A673 (cell line): ENCODE data around the gene CXCR6. TPM values are rescaled to one million over a fixed set of nuclear protein-coding genes. Genes with fewer than 3 reads are reported as not detected.

Experiments
- BruUV-seq: library from RNA; stranded (reverse); fragments of 400-500 nt; replicated peaks from 2 replicates; lab custom pipeline; 2021; lab: Mats Ljungman, UMichigan
- CTCF ChIA-PET: fragments of 300-600 bp; sonication (Branson Sonifier 250); formaldehyde crosslinking; loops from one replicate; lab custom pipeline; 2022; ENCODE audit warnings: antibody characterized with exemption; lab: Charles Lee
- POLR2A ChIA-PET: fragments of 300-600 bp; sonication (Branson Sonifier 250); formaldehyde crosslinking; loops from one replicate; lab custom pipeline; 2022; ENCODE audit warnings: antibody characterized with exemption; ENCODE audit not compliant: low non-redundant PET; lab: Charles Lee
- DNase-seq: peaks from one replicate; pipeline ENCODE4 v3.0.0-alpha.2; 2015; ENCODE audit warnings: low spot score
- H3K27ac ChIP-seq: fragments of 200-600 bp; sonication (generic); 2 replicates; pipeline ENCODE4 v1.5.1; 2016; ENCODE audit warnings: mixed run types, low read depth, mild to moderate bottlenecking, mixed read lengths, antibody characterized with exemption, low read length; ENCODE audit not compliant: poor library complexity, severe bottlenecking
- H3K27me3 ChIP-seq: fragments of 200-600 bp; sonication (generic); replicated peaks from 2 replicates; pipeline ENCODE4 v1.6.1; 2017; ENCODE audit warnings: mixed run types, low read depth, mild to moderate bottlenecking, mixed read lengths, antibody characterized with exemption, low read length; ENCODE audit not compliant: insufficient read depth, poor library complexity
- H3K36me3 ChIP-seq: fragments of 200-600 bp; sonication (generic); 2 replicates; pipeline ENCODE4 v1.6.1; 2016; ENCODE audit warnings: mixed run types, mild to moderate bottlenecking, mixed read lengths, antibody characterized with exemption, low read length; ENCODE audit not compliant: insufficient read depth, poor library complexity, severe bottlenecking
- H3K4me1 ChIP-seq: fragments of 200-600 bp; sonication (generic); 2 replicates; pipeline ENCODE4 v1.6.1; 2017; ENCODE audit warnings: mixed run types, mild to moderate bottlenecking, mixed read lengths, antibody characterized with exemption, low read length; ENCODE audit not compliant: insufficient read depth, poor library complexity, severe bottlenecking
- H3K4me3 ChIP-seq: fragments of 200-600 bp; sonication (generic); 2 replicates; pipeline ENCODE4 v1.5.1; 2016; ENCODE audit warnings: low read depth, mixed run types, mild to moderate bottlenecking, mixed read lengths, low read length; ENCODE audit not compliant: poor library complexity, severe bottlenecking
- H3K9me3 ChIP-seq: fragments of 200-600 bp; sonication (generic); 2 replicates; pipeline ENCODE4 v1.6.1; 2016; ENCODE audit warnings: mixed run types, low read depth, mild to moderate bottlenecking, mixed read lengths, antibody characterized with exemption, low read length; ENCODE audit not compliant: poor library complexity, severe bottlenecking
- EZH2 ChIP-seq: fragments of 200-600 bp; sonication (generic); IDR thresholded peaks from 2 replicates; pipeline ENCODE4 v1.6.1; 2017; ENCODE audit warnings: borderline replicate concordance, low read depth, mild to moderate bottlenecking, mixed read lengths, antibody characterized with exemption, low read length; ENCODE audit not compliant: poor library complexity, severe bottlenecking
- intact Hi-C: fragments of 100-400 bp; cut with micrococcal nuclease; formaldehyde crosslinking; loops from one replicate; pipeline ENCODE4 v1.10.0; 2022; ENCODE audit not compliant: unreplicated experiment
- total RNA-seq: library from RNA; stranded (reverse); gene quantifications from 2 replicates; pipeline ENCODE4 v1.2.3, GENCODE V29; 2021
- TF ChIP-seq, protein P1 (sequence below): fragments of 300-800, 200-600 bp; sonication (generic); conservative IDR thresholded peaks from 2 replicates; pipeline ENCODE4 v1.5.1; 2017; ENCODE audit warnings: low read depth, mild to moderate bottlenecking, antibody characterized with exemption, low read length, moderate library complexity, mixed read lengths

The CXCR6 gene
- total RNA-seq, 1 experiment from 2014 or later = not detected

GRCh38 chr3:45948881-45949280 is 5.6 kb downstream of the CXCR6 start:
- Histone ChIP-seq H3K36me3 (no peaks in the 10 kb centered on the region), H3K27ac (no peak overlapping the region), H3K27me3 (no peaks in the 10 kb centered on the region), H3K4me1 (no peaks in the 10 kb centered on the region), H3K9me3 (no peaks in the 10 kb centered on the region), H3K4me3 (no peak overlapping the region)
- TF ChIP-seq EZH2 = no peak
- TF ChIP-seq, protein P1, sequence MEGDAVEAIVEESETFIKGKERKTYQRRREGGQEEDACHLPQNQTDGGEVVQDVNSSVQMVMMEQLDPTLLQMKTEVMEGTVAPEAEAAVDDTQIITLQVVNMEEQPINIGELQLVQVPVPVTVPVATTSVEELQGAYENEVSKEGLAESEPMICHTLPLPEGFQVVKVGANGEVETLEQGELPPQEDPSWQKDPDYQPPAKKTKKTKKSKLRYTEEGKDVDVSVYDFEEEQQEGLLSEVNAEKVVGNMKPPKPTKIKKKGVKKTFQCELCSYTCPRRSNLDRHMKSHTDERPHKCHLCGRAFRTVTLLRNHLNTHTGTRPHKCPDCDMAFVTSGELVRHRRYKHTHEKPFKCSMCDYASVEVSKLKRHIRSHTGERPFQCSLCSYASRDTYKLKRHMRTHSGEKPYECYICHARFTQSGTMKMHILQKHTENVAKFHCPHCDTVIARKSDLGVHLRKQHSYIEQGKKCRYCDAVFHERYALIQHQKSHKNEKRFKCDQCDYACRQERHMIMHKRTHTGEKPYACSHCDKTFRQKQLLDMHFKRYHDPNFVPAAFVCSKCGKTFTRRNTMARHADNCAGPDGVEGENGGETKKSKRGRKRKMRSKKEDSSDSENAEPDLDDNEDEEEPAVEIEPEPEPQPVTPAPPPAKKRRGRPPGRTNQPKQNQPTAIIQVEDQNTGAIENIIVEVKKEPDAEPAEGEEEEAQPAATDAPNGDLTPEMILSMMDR = no peak
- ChIA-PET CTCF (no interaction called here), POLR2A (no interaction called here)
- no TSS peak for BruUV-seq
- intact Hi-C loops = no loop called here
- DNase-seq = no peak

DNA sequence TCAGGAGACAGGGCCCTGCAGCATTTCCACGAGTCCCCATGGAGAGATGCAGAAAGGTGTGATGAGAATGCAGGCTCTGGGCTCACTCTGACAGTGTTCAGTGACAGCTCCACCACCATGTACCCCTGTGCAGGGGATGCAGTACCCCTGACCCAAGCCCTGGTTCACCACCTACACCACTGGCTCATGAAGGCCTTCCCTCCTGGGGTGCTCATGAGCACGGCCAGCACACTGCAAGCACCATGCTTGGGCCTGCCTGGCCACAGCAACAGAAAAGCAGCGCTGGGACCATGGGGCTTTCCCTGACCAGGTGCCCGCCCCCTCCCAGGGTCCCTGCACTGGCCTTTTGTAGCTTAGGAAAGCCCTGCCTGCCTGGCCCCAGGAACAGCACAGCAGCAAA is 6.2 kb downstream of the CXCR6 start:
- Histone ChIP-seq H3K27ac (no peak overlapping the region), H3K9me3 (no peaks in the 10 kb centered on the region), H3K4me1 (no peaks in the 10 kb centered on the region), H3K27me3 (no peaks in the 10 kb centered on the region), H3K4me3 (no peak overlapping the region), H3K36me3 (peaks cover 2% of the 10 kb centered on the region)
- TF ChIP-seq, protein P1 = no peak
- no peak for TF ChIP-seq EZH2
- no peak for DNase-seq
- CTCF ChIA-PET = no interaction called here
- BruUV-seq = no TSS peak
- POLR2A ChIA-PET = no interaction called here
- intact Hi-C loops = no loop called here

DNA sequence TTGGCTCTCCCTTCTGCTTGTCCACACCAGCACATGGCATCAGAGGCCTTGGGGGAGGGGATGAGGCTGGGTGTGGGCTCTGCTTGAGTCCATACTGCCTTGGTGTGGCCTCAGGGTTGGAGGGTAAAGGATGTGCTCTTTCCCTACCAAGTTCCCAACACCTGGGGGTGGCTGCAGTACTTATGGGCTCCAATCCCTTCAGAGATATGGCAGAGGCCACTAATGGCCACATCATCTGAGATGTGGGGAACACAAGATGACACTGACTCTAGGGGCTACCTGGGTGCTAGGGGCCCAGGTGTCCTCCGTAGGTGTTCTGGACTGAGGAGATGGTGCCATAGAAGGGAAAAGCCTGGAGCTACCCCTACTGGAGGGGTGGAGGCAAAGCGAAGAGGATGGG is 6.9 kb downstream of the CXCR6 start:
- H3K9me3 ChIP-seq = no peaks in the 10 kb centered on the region
- peaks cover 2% of the 10 kb centered on the region for H3K36me3 ChIP-seq
- no TSS peak for BruUV-seq
- no peak for DNase-seq
- CTCF ChIA-PET = no interaction called here
- H3K4me1 ChIP-seq = no peaks in the 10 kb centered on the region
- no peak overlapping the region for H3K27ac ChIP-seq
- H3K27me3 ChIP-seq = no peaks in the 10 kb centered on the region
- no peak overlapping the region for H3K4me3 ChIP-seq
- intact Hi-C loops = no loop called here
- POLR2A ChIA-PET = no interaction called here
- TF ChIP-seq, protein P1 = no peak
- no peak for TF ChIP-seq EZH2
